GM18502 (cell line): ENCODE data around the gene CYFIP2.
A peak's percentile ranks its signal among the peaks of the same experiment; 100 is the strongest.

Source experiments
- ATAC-seq: cut with Tn5 transposase; IDR thresholded peaks from one replicate; pipeline ENCODE4 v1.9.1; 2021; ENCODE audit warnings: mild to moderate bottlenecking; ENCODE audit not compliant: unreplicated experiment, poor library complexity

CYFIP2 gene

DNA sequence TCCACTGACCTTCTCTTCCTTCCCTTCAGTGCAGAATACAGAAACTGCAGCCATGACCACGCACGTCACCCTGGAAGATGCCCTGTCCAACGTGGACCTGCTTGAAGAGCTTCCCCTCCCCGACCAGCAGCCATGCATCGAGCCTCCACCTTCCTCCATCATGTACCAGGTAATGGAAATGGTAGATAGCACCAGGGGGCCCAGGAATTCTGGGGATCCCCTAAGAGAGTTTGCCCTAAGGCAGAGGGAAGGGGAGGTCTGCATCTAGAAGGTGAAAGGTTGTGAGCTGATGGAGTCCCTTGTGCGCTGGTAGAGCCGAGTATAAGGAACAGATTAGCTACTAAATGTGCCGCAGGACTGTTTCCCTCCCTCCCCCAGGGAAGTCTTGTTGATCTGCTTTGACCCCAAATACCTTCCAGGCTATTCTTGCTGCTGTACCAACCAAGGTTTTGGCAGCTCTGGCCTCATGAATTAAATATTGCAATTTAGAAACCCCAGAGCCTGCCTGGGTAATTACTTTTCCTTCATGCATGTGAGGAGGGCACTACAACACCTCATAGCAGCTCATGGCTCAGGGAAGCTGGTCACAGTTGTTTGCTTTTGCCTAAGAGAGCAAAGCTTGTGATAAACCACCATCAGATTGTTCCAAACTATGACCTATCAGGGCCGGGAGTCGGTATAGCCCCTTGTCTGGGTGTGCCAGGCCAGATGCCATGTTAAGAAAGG, 19.6 kb downstream of the CYFIP2 start:
- ATAC-seq, result no peak

DNA sequence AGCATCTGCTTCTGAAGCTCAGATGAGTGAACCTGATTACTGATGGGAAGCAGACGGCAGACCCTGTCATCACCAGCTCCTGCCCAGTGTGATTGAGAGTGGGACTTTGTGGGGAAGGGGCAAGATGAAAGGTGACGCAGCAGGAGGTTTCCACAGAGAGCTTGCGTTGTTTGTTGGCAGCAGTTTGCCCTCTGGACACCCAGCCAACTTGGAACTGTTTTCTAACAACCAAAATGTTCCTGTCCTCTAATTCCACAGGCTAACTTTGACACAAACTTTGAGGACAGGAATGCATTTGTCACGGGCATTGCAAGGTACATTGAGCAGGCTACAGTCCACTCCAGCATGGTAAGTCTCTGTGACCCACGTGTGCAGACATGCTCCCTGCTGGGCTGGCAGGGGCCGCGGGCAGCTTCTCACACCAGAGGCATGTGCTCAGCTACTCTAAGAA, 20.9 kb downstream of the CYFIP2 start:
- ATAC-seq, result no peak

DNA sequence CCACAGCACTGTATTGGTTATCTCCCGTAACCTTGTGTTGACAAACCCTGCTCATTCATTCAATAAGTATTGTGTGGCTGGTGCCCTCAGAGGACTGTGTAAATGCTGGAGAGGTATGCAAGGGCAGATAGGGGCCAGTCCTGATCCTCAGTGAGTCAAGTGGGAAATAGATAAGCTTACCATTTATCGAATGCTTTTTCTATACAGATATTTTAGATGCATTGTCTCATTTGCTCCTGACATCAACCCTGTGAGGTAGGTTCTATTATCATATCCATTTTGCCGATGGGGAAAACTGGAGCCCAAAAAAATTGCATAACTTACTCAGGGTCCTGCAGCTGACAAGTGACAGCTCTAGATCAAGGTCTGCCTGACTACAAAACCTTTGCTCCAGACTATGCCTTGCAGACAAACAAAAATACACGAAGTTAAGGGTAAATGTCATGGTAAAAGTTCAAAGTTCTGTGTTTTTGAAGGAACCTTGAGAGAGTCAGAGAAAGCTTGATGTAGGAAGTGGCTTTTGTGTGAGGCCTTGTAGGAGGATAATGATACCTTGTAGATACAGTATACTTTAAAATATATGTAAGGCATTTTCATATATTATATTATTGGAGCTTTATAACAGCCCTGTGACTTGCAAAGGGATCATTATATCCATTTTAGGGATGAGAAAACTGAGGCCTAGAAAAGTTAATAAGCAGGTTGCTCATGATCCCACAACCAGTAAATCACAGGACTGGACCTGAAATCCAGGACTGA, 22.7 kb downstream of the CYFIP2 start:
- no peak for ATAC-seq

DNA sequence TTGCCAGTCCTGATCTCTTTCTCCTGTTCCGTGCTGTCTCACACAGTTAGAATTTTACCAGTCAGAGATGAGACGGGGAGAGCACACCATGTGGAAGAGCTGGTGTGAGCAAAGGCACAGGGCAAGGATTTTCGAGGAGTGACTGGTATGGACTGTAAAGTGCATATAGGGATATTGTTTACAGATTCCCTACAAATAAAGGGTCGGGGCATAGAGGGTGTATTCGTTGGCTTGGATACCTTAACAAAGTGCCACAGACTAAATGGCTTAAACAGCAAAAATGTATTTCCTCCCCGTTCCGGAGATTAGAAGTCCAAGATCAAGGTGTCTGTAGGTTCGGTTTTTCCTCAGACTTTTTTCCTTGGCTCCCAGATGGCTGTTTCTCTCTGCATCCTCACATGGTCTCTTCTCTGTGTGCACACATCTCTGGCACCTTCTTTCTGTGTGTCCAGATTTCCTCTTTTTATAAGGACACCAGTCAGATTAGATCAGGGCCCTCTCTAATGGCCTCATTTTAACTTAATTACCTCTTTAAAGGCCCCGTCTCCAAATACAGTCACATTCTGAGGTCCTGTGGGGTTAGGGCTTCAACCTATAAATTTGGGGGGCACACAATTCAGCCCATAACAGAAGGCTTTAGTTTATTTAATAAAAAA, 23.4 kb downstream of the CYFIP2 start:
- ATAC-seq, result no peak

DNA sequence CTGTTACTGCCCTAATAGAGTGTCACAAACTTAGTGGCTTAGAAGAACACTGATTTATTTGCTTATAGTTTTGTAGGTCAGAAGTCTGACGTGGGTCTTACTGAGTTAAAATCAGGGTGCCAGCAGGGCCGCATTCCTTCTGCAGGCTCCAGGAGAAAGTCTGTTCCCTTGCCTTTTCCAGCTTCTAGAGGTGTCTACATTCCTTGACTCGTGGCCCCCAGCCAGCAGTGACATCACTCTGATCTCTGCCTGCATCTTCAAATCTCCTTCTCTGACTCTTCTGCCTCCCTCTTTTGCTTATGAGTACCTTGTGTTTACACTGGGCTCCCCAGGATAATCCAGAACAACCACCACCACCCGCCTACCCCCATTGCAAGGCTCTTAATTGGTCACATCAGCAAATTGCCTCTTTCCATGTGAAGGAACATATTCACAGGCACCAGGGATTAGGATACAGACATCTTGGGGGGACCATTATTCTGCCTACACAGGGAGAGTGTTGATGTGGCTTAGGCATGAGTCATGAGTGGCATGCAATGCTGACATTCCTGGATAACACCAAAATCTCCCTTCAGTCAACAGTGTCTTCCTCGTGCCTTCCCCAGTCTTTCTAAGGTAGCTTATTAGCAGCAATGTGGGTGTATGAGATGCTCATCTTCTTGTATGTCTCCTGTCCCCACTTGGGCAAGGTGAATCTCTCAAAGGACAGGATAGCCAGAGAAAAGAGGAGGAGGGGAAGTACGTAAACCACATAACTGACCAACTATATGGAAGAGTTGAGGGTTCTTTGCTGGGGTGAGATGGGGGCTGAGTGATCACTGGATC, 24.4 kb downstream of the CYFIP2 start:
- ATAC-seq, result no peak

DNA sequence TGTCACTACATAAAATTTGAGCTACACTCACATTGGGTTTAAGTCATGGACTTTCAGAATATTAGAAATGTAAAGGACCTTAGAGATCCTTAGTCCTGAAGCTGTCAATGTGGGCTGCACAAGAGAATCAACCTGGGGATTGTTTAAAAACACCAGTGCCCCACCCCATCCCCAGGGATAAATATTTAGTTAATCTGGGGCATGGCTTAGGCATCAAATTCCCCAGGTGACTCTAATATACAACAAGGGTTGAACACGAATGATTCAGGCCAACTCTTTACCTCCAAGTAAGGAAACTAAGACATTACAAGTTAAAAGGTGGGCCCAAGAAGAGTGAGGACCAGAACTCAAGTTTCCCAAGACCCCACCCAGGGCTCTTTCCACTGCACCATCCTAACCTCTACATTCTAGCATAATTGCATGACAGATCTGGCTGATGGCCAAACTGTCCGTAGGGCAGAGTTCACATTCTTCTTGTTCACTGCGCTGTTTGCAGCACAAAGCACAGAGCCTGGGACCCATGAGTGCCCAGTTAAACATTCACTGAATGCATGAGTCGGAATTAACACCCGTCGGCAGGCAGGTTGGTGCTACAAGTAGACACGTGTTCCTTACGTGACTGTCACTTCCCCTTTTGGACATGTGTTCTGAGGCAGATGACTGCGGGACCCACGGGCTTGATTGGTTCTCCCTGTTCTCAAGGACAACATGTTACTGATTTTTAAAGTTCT, 25.2 kb downstream of the CYFIP2 start:
- ATAC-seq, result peak; percentile 86

DNA sequence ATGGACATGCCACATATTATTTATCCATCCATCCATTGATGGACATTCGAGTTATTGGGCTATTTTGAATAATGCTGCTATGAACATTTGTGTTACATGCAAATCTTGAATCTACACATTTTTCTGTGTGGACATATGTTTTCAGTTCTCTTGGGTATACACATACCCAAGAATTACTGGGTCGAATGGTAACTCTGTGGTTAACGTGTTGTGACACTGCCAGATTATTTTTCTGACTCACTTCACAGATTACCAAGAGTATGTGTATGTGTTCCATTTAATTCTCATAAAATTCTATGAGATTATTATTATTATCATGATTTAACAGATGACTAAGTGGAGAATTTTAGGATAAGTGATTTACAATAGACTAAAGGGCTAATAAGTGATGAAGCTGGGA, 26.7 kb downstream of the CYFIP2 start:
- ATAC-seq, result no peak

DNA sequence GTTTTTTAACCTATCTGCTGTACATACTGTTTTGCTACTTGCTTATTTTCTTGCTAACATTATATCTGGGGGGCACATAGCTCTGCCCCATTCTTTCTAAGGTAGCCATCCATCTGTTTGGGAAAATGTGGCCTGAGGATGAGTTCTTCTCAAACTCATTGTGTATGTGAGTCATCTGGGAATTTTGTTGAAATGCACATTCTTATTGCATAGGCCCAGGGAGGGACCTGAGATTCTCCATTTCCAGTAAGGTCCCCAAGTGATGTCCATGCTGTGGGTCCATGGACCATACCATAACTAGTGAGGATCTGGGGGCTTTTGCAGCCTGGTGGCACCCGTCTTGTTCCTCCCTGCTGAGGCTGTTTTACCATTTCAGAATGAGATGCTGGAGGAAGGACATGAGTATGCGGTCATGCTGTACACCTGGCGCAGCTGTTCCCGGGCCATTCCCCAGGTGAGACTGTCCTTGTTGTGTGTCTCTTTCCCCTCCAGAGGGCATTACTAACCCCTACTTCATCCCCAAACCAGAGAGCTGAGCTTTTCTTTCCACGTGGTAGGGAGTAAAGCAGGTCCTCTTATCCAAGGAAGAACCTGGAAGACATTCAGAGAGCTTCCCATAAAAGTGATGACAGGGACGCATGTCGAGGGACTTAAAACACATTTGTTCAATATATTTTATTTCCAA, 28.6 kb downstream of the CYFIP2 start:
- no peak for ATAC-seq

DNA sequence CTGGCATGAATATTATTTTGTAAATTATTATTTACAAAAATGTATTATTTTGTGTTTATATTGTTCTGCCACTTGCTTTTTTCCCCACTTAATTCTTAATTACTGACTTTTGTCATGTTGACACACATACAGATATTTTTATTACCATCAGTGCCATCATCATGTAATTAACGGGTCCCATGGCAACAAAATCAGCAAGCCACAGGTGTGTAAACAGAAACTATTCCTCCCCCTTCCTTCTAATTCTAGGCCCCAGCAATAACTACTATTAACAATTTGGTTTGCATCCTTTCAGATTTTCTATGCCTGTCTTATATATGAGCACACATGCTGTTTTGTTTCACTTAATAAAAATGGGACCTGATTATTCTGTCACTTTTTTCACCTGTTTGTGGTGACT, 29.3 kb downstream of the CYFIP2 start:
- no peak for ATAC-seq

DNA sequence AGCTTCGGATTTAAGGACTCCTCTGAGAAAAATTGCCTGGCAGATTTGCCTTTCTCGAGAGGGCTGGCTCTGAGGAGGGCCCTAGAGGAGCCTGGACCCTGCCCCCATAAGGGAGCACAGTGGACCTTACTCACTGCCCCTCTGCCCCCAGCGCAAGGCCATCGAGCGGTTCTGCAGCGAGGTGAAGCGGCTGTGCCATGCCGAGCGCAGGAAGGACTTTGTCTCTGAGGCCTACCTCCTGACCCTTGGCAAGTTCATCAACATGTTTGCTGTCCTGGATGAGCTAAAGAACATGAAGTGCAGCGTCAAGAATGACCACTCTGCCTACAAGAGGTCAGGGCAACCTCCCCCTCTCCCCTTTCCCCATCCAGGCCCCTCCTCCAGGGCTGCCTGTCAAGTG, 34.6 kb downstream of the CYFIP2 start:
- ATAC-seq, result no peak

DNA sequence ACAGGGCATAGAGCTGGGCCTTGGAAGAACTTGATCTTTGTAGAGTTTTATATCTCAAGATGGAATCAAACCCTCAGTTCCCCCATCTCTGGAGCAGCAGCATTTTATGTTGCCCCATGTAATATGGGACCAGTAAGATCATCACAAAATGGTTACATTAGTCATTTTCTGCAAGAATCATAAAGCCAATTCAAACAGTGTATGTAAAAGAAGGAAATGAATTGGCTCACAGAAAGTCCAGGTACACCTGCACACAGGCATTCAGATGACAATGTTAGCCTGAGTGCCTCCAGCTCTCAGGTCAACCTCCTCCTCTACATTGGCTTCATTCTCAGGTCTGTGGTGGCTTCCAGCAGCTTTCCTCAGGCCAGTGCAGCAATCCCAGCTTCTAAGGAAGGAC, 35.1 kb downstream of the CYFIP2 start:
- ATAC-seq, result no peak

DNA sequence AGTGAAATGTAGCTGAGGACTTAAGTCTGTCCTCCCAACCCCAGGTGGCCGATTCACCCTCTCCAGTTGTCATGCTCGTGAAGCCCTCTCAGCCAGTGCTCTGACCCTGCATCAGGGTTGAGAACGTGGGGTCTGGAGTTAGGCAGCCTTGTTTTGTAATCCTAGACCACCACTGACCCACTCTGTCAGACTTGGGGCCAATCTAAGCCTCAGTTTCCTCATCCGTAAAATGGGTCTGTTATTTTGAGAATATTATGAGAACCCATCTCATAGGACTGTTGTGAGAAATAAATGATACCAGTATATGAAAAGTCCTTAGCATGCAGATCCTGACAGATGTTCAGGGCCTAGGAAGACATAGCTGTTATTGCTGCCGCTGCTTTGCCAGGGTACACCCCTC, 37.1 kb downstream of the CYFIP2 start:
- no peak for ATAC-seq

DNA sequence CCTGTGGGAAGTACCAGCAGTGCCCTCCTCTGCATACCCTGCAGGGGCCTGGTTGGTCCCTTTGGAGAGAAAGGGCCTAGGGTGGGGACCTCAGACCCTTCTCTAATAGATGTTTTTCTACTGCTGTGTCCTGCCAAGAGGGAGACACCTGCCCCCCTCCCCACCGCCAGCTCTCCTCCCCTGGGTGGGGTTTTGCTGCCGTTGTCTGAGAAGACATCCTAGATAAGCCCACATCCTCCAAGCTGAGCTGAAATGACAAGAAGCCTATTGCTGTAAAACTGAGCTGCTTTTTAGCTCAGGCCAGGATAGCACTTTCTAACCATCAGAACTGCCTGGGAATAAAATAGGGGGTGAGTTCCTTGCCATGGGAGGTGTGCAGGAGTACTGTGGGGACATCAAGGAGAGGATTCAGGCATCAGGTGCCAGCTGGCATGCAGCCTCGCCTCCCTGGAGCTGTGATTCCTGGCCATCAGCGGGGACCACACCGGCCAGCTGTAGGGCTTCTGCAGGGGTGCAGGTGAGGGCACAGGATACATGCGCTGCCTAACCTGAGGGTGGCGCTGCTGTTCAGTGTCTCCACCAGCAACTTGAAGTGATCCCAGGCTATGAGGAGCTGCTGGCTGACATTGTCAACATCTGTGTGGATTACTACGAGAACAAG, 37.9 kb downstream of the CYFIP2 start:
- ATAC-seq, result no peak

DNA sequence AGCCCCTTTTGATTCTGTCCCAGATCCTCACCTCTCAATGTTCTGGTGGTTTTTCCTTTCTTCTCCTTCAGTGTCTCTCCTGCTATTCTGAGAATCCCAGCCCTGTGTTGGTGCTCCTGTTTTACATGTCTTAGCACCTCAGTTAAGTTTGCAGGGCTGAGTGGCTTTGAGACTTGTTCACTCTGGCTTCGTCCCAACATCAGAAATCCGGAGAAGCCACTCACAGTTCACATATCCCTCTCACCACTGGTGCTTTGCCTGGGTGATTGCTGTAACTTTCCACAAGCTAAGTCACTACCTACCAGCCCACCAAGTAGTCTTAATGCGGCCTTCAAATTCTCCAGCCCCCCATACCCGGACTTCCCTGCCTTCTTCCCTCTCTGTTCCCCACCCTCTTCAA, 40.2 kb downstream of the CYFIP2 start:
- ATAC-seq, result no peak

DNA sequence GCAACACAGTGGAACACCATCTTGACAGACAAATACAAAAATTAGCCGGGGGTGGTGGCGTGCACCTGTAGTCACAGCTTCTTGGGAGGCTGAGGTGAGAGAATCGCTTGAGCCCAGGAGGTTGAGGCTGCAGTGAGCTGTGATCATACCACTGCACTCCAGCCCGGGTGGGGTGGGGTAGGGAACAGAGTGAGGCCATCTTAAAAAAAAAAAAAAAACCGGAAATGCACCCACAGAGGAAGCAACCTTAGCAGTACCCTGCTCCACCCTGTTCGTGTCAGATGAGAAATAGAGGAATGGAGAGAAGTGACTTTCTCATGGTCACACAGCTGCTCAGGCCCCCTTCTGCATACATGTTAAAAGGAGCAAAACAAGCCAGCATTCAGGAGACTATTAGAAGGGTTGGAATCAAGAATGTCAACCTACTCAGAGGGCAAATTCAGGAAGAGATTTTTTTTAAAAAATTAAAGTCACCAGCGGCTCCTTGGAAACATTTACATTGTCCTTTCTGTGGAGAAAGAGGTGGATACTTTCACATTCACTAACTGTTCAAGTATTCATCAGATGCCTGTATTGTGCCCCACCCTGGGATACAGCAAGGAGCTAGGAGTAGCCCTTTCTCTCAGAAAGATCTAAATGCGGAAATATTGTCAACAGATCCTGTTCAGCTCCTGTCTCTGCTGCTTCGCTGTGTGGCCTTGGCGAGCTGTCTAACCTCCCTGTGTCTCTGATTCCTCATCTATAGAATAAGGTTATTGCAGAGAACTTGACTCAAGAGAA, 41.0 kb downstream of the CYFIP2 start:
- ATAC-seq, result no peak

DNA sequence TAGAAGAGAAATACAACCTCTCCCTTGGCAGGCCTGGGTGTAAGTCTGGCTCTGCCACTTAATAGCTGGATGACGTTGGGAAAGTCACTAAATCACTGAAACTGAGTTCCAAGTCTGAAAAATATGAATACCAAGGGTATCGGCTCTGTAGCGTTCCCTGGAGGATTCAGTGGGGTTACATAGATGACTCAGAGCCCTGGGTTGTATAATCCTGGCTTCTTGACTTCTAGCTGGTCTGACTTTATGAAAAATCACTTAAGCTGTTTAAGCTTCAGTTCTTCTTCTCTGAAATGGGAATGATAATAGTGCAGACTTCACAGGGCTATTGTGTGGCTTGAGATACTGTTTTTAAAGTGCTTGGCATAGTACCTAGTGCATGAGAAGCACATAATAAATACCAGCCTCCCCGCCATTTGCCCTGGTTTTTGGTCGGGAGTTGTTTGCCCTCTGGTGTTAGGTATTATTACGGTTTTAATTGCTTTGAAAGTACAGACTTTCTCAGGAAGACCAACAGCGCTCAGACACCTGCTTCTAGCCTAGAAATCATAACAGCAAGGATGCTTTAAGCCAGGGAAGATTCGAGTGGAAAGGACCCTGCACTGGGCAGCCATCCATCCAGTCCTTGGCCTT, 43.0 kb downstream of the CYFIP2 start:
- ATAC-seq, result peak; percentile 73

DNA sequence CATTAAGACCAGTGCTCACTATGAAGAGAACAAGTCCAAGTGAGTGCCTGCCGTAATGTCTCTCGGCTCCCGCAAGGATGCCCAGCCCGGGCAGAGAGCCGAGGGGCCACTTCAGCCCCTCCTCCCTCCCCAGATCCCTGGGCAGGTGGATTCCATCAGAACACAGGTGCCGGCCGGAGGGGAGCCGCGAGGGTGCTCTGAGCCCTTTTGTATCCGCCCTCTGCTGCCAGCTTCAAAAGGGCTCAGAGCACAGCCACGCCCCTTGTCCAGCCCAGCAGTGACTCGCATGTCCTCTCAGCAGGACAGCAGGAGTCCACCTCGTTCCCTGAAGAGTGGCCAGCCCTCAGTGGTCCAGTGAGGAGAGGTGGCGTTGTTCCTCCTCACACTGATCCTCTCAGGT, 43.9 kb downstream of the CYFIP2 start:
- no peak for ATAC-seq

DNA sequence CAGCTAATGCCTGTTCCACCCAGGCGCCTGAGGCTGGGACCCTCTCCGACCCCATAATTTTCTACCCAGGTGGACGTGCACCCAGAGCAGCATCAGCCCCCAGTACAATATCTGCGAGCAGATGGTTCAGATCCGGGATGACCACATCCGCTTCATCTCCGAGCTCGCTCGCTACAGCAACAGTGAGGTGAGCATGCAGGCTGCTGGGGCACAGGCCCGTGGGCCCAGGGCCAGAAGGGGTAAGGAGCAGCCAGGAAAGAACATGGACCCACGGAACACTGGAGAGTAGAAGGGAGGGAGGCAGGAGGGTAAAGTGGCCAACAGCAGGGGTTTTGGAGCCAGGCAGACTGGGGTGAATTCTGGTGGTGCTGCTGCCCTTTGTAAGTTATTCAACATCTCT, 45.7 kb downstream of the CYFIP2 start:
- no peak for ATAC-seq
